Measurements from ENCODE around the gene MATN4.
"Not testable (repeated sequence)": the region's sequence is repeated elsewhere in the genome, so short reads cannot be mapped to it uniquely, and the experiment has no call there.

The MATN4 gene

GRCh38 chr20:45308117-45308778, at the start of gene MATN4:
Gene MATN4, minus strand, starts transcription at chr20:45308299. Its CDS starts 2,717 bp downstream, at chr20:45305582.
- DNase-seq (ENCODE audit: low read depth) = no peak

GRCh38 chr20:45355209-45356084, 47.3 kb upstream of the MATN4 start:
- DNase-seq (ENCODE audit: low read depth) = no peak

DNA sequence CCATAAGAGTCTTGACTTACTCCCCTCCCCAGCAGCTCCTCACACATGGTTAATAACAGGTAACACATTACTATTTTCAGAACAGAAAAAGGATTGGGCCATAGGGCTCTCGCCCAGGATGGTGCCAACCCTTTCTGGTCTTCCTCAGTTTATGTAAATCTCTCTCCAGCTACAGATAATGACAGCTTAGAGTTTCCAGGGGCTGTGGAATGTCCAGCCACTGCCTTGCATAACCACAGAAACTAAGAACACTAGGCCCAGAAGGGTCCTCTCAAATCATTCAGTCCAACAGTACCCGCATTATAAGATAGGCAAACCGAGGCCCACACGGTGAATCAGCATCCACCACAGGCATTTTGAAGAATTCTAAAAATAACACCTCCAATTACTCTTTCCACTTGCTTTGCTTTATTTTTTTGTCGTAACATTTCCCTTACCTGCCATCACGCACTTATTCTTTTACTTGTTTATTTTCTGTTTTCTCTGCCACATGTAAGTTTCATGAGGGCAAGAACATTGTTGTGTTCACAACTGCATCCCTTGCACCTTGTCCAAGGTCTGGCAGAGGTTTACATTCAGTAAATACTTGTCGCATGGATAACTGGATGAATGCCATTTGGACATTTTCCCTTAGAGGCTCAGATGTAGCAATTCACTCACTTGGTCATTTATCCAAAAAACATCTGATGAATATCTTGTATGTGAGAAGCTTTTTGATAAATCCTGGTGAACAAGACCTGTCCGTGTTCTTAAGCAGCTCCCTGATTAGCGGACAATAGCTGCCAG, 46.5 kb upstream of the MATN4 start:
- no peak for DNase-seq (ENCODE audit: low read depth)

DNA sequence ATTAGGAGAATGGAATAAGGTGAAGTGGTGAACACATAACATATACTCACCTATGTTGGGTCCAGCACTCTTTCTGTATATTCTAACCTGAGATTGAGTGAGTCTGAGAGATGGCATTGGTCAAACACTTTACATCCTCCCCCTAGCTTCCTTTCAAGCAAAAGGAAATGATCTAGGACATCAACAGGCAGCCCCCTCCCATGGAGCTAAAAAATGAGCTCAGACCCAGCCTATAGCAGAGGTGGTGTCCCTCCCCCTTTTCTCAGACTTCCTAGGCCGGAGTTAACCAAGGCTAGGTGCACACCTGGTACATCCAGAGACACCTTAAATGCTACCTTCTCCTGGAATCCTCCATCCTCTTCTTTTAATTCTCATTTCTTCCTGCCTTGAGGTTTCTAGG, 45.6 kb upstream of the MATN4 start:
- DNase-seq (ENCODE audit: low read depth) = no peak

DNA sequence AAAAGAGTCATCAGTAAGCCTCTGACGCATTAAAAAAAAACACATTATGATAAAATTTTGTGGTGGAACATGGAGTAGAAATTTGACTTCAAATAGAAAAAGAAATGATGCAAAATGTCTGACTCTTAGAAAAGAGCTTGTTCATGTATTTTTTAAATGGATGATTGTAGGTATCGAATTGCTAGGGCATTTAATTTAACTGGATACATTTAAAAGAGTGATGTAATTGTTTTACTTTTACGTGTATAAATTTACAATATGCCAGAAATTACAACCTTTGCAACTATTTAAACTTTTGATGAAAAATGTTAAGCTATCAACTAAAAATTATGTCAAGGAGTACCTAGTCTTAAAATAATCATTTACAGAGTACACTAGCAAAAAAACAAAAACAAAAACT, 44.6 kb upstream of the MATN4 start:
- no peak for DNase-seq (ENCODE audit: low read depth)

- not testable (repeated sequence) for DNase-seq (ENCODE audit: low read depth)
Observed at GRCh38 chr20:45350795-45351194, 42.7 kb upstream of the MATN4 start.

GRCh38 chr20:45350217-45350616, 42.1 kb upstream of the MATN4 start:
- DNase-seq (ENCODE audit: low read depth) = no peak

- peak; percentile 49 for DNase-seq (ENCODE audit: low read depth)
Observed at GRCh38 chr20:45347936-45348778, 40.1 kb upstream of the MATN4 start, which contains the start of gene SDC4. Gene SDC4, minus strand, starts transcription at chr20:45348424. Its CDS starts 40 bp downstream, at chr20:45348384.

DNA sequence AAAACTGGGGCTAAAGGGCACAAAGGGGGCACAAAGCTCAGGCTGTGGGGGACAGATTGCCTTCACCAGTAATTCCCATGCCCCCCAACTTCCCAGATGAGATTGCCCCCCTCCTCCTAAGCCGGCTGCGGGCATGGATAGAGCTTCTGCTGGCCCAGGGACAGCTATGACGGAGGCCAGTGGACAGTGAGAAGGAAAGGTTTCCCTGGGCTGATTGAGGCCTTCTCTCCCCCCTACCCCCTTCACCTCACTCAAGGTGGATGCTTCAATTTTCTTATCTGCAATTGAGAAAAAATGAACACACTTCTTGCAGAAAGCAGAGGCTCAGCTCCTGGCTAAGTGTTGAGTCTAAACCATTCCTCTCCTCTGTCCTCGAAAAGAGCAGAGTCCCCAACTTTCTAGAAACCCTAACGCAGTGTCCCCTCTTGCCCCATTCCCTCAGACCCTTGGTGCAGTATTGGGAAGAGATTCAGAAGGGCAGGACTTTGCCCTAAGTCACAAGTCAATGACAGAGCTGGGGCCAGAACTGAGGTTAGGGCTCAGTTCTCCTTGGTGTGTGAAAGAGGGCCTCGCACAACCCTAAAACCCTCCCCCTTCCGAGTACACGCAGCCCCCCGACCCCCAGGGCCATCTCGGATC, 39.3 kb upstream of the MATN4 start:
- no peak for DNase-seq (ENCODE audit: low read depth)

- no peak for DNase-seq (ENCODE audit: low read depth)
Observed at GRCh38 chr20:45346851-45347250, 38.8 kb upstream of the MATN4 start.

- no peak for DNase-seq (ENCODE audit: low read depth)
Observed at GRCh38 chr20:45346291-45346718, 38.2 kb upstream of the MATN4 start.

DNA sequence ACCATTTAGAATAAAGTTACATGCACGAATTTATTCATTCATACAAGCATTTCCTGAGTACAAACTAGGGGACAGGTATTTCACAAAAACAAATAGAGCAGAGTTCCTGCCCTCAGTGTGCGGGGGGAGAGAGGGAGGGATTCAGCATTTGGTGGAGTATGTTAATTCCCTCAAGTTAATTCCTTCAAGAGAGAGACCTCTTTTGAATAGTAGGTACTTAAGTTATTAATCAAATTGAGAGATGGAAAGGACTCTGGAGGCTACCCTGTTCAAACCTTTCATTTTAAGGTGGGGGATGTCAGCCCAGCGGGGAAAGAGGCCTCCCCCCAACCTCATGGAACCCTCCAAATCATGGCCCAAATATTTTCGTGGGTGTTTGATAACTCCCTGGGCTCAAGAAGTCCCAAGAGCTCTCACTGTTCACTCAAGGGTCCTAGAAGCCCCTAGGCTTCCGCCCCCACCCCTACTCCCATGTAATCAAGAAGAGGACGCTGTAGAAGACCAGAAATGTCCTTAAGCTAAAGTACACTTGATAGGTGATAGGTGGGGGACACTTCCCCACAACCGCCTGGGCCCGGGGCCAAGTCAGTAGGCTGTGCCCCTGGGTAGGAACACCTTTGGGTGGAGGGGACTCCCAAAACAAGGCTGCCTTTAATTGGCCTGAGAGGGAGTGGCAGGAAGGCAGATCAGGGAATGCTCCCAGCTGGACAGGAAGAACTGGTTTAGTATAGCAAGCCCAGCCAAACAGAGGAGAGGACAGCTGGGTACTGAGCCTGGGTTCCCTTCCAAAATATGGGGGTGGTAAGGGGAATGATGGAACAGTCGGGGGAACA, 37.2 kb upstream of the MATN4 start:
- DNase-seq (ENCODE audit: low read depth) = no peak

GRCh38 chr20:45344168-45344860, 36.2 kb upstream of the MATN4 start:
- no peak for DNase-seq (ENCODE audit: low read depth)

DNA sequence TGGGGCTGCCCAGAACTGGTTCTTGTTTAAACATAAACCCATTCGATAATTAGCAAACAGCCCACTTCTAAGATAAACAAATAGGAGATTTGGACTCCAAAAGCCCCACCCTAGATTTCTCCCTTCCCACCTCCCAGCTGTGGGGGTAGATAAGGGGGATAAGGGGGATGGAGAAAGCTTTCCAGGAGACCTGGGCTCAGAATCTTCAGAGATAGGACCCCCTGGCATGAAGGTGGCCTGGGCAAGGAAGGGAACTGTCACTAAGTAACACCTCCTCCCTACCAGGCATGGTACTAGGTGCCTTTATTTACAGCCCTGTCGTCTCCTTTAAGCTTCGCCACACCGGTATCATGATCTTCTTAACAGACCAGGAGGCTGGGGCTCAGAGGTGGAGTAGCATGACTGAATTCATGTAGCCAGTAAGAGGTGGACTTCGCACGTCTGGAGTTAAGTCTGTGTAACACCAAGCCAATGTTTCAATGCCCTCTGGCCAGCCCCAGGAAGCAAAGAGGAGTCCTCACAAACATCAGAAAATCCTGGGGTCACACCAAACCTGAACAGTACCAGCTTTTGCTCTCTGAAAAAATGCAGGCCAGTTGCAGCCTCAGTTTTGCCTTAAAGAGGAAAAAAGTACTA, 35.6 kb upstream of the MATN4 start:
- DNase-seq (ENCODE audit: low read depth) = no peak

GRCh38 chr20:45342855-45343531, 34.9 kb upstream of the MATN4 start:
- no peak for DNase-seq (ENCODE audit: low read depth)

- no peak for DNase-seq (ENCODE audit: low read depth)
Observed at GRCh38 chr20:45341939-45342854, 34.1 kb upstream of the MATN4 start.

DNA sequence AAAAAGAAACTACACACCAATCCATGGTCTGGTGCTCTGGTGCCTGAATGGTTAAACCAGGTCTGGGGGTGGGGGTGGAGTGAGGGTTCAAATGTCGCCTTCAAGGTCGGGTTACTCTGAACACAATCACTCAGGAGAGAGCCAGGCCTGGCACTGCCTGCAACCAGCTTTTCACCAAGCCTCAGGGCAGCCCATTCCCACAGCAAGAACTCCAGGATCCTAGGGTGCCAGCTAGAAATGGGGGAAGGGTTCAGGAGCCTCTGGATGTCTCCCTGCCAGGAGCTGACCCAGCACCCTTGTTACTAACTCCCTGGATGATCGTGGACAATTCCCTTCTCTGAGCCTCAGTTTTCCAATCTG, 33.5 kb upstream of the MATN4 start:
- no peak for DNase-seq (ENCODE audit: low read depth)
